GM23338 (cell line): ENCODE results near the gene EYA2.

Source experiments
- CTCF ChIP-seq, 2 experiments: fragments of 200-600 bp in 1 of 2; sonication (generic) in 1 of 2; conservative IDR thresholded peaks; 2 replicates each; pipeline versions ENCODE4 v1.5.1 to v1.6.1; 2016 to 2017; ENCODE audit warnings: antibody characterized with exemption in 2 of 2, low read depth in 2 of 2, mild to moderate bottlenecking in 2 of 2, moderate library complexity in 1 of 2
- ETS1 ChIP-seq: IDR thresholded peaks from 2 replicates; pipeline ENCODE4 v1.6.1; 2016; ENCODE audit warnings: antibody characterized with exemption
- EZH2 ChIP-seq: fragments of 200-600 bp; sonication (generic); IDR thresholded peaks from one replicate; pipeline ENCODE4 v1.8.0; 2017; ENCODE audit warnings: antibody characterized with exemption, mild to moderate bottlenecking, low read depth; ENCODE audit not compliant: unreplicated experiment
- EZH2phosphoT487 ChIP-seq: fragments of 200-600 bp; sonication (generic); IDR thresholded peaks from one replicate; pipeline ENCODE4 v1.8.1; 2018; ENCODE audit warnings: antibody characterized with exemption; ENCODE audit not compliant: unreplicated experiment
- JUNB ChIP-seq: IDR thresholded peaks from one replicate; pipeline ENCODE4 v1.6.1; 2016; ENCODE audit warnings: antibody characterized with exemption; ENCODE audit not compliant: unreplicated experiment
- POLR2AphosphoS5 ChIP-seq: IDR thresholded peaks from 2 replicates; pipeline ENCODE4 v1.6.1; 2016; ENCODE audit warnings: antibody characterized with exemption, low read depth
- REST ChIP-seq: IDR thresholded peaks from one replicate; pipeline ENCODE4 v1.6.1; 2018; ENCODE audit warnings: antibody characterized with exemption; ENCODE audit not compliant: unreplicated experiment
- ZNF331 ChIP-seq: fragments of 250-450 bp; sonication (Bioruptor Pico); IDR thresholded peaks from 2 replicates; pipeline ENCODE4 v1.5.0; 2020; ENCODE audit warnings: low read depth, mild to moderate bottlenecking, moderate library complexity

GRCh38 chr20:46953596-46953995 lies 59.0 kb downstream of the EYA2 start:
- TF ChIP-seq POLR2AphosphoS5, result no peak
- no peak for TF ChIP-seq CTCF (conservative IDR thresholded peaks at IDR 0.05; ENCODE audit: low read depth in 2 of 2)
- no peak for TF ChIP-seq ZNF331 (CRISPR knock-in tag)
- TF ChIP-seq JUNB, result no peak
- no peak for TF ChIP-seq EZH2
- TF ChIP-seq ETS1, result no peak
- TF ChIP-seq EZH2phosphoT487, result no peak
- TF ChIP-seq REST, result no peak
